Glomerular visceral epithelial cell (primary cell): Measurements from ENCODE around the gene PRKCZ.

Experiments
- DNase-seq: peaks from one replicate; pipeline ENCODE4 v3.0.0-alpha.2; 2016; ENCODE audit errors: extremely low spot score

The PRKCZ gene

DNA sequence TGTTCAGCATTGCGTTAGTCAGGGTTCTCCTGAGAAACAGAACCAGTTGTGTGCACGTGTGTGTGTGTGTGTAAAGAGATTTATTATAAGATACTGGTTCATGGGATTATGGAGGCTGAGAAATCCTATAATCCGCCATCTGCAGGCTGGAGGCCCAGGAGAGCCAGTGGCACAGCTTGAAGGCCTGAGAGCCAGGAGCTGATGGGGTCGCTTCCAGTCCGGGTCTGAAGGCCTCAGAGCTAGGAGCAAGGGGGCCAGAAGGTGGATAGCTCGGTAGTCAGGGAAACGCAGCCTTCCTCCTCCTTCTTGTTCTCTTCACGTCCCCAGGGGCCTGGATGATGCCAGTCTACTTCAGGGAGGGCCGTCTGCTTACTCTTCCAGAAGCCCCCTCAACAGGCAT, 106.7 kb downstream of the PRKCZ start:
- no peak for DNase-seq

DNA sequence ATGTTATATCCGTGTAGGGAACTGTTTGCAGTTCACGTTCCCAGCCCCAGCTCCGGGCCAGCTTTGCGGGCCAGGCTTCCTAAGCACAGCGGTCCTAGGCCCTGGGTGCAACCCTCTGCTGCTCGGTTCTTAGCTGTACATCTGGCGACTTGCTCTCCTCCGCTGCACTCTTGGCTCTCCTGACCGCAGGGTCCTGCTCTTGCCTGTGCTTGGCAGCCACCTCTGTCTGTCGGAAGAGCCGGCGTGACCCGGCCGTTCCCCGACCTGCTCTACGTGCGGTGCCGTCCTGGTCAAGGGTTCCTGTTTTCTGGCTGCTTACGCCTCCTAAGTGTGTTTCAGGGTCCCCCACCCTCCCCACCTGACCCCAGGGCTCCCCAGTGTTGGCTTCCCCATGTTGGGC, 107.6 kb downstream of the PRKCZ start:
- DNase-seq = no peak

DNA sequence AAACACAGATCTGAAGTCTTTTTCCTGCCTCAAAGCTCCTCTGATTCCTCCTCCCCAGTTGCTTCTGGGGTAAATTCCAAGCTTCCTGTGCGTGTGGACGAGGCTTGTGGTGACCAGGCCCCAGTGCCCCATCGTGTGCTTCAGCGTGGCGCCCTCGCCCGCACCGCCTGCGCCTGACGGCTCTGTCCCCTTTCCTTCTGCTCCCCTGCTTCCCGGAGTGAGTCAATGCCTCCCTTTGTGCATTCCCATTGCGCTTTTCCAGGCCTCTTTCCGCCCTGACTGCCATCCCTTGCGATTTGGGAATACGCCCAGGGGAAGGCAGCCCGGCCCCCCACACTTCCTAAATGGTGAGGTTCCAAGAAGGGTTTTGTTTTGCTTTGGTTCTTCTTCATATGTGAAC, 108.1 kb downstream of the PRKCZ start:
- DNase-seq = no peak

DNA sequence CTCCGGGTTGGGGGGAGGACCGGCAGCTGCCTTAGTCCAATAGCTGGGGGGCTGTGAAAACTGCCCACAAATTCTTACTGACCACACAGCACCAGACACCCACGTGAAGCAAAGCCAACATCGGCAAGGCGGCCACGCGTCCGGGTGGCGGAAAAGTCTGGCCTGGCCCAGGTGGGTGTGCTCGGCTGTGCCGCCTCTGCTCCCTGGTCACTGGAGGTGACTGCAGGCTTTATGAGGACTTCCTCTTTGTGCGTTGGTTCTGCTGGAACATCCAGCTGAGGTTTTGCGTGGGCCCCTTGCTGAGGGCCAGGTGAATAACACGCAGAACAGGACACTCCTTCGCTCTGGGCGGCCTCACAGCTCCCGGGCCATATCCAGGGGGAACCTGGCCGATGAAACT, 108.9 kb downstream of the PRKCZ start:
- no peak for DNase-seq

DNA sequence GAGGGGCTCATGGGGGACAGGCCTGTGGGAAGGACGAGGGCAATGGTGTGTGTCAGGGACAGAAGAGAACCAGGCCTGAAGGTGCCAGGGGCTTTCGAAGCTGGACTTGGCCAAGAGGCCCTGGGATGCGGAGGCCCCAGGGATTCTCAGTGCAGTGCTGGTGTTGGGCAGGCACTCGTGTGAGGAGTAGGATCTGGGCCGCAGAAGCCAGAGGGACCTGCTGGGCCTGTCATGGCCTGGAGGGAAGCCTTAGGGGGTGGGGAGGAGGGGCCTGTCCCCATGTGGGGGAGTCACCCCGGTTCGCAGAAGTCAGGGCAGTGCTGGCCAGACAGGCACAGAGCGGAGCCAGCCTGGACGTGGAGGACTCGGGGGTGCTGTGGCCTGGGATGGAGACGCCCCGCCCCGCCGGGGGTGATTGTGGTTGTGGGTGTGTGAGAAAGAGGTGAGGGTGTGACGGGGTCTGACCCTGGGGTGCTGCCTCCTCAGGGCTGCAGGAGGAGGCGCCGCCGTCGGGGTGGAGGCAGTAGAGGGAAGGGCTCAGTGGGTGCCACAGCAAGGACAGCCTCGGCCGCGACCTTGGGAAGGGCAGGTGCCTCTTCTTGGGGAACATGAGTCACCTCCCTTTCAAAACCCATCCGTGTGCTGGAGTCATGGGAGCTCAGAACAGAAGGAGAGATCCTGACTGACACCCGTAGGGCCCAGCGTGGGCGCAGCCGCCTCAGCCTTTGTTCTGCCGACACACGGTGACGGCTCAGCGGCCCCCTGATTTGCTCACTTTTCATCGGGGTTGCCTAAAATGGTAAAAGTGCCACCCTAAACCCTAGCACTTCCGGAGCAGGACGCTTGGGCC, 110.5 kb downstream of the PRKCZ start:
- DNase-seq = no peak

DNA sequence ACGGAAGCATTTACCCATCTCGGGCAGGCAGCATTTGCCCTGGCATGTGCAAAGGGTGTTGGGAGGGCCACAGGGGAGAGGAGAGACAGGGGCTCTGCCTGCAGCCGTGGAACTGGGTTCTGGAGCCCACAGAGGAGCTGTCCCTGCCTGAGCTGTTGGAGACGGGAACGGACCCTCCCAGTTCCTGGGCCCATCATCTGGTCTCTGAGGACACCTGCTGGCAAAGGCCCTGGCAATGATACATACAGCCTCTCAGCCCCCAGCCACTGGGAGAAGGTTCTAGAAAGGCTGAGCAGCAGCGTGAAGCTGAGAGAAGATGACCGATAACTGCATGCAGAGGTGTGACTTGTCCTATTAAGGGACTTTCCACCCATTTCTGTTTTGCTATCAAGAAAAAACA, 113.0 kb downstream of the PRKCZ start:
- no peak for DNase-seq

DNA sequence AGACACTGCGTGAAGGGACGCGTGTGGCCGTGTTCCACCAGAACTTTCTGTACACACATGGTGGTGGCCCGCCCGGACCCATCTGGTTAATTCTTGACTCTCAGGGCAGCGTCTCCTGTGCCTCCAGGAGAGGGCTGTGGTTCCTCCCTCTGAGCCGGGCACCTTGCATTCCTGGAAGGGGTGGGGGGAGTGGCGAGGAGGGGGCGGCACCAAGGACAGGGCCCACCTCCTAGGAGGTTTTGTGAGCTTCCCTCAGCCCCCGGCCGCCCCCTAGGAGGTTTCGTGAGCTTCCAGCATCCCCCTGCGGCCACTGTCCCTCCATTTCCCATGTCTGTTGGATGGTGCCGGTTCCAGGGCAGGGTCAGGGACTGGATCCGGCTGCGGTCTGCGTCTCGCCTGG, 115.4 kb downstream of the PRKCZ start:
- DNase-seq = no peak

DNA sequence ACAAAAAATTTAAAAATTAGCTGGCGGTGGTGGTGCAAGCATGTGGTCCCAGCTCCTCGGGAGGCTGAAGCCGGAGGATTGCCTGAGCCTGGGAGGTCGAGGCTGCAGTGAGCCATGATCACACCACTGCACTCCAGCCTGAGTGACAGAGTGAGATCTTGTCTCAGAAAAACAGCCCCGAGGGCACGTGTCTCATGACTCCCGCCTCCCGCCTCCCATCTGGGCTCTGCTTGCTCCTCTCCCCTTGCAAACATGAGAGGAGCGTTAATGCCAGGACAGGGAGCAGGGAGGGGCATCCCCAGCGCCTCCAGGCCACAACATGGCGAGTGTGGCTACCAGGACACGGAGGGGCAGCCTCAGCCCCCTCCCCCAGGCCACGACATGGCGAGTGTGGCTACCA, 116.0 kb downstream of the PRKCZ start:
- DNase-seq = no peak

DNA sequence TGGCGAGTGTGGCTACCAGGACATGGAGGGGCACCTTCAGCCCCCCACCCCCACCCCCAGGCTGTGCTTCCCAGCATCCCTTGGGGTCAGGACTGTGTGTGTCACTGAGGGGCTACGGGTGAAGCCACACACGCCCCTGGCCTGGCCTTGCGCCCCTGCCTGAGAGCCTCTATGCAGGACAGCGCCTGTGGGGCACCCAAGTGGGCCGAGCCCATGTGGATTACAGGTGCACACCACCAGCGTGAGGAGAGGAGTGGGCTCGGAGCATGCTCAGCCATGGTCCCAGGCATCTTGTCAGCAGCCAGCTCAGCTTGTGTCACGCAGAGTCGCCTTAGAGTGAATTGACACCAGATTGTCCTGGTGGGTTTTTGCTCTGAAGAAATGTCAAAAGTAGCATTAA, 116.5 kb downstream of the PRKCZ start:
- DNase-seq = no peak

DNA sequence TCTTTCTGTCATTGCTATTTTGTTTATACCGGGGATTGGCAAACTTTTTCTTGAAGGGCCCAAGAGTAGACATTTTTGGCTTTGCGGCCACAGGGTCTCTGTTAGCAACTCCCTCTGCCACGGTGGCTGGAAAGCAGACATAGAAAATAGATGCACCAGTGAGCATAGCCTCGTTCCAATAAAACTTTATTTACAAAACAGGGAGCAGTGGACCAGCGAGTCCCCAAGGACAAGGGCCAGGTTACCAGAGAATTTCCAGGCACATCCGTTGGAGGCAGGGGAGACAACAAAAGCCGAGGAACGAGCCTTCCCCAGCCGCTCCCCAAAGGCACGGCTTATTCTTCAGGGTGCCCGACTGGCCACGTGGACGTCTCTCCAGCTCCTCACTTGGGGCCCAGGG, 117.9 kb downstream of the PRKCZ start:
- no peak for DNase-seq

DNA sequence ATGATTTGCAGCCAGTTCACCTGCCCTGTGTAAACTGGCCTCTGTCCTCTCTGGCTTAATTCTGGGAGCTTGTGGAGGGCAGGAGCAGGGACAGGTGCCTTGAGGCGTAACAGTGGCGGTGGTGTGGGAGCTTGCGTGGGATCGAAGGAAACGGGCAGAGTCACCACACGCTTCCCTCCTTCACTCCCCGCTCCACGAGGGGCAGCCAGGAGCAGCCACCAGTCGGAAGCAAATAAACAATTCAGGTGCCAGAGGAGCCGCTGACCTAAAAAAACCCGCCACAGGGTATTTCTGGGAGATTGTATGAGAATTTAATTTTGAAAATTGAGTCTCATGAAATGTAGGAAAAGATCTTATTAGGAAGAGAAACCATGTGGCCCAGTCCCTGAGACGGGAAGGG, 118.3 kb downstream of the PRKCZ start:
- DNase-seq = no peak

DNA sequence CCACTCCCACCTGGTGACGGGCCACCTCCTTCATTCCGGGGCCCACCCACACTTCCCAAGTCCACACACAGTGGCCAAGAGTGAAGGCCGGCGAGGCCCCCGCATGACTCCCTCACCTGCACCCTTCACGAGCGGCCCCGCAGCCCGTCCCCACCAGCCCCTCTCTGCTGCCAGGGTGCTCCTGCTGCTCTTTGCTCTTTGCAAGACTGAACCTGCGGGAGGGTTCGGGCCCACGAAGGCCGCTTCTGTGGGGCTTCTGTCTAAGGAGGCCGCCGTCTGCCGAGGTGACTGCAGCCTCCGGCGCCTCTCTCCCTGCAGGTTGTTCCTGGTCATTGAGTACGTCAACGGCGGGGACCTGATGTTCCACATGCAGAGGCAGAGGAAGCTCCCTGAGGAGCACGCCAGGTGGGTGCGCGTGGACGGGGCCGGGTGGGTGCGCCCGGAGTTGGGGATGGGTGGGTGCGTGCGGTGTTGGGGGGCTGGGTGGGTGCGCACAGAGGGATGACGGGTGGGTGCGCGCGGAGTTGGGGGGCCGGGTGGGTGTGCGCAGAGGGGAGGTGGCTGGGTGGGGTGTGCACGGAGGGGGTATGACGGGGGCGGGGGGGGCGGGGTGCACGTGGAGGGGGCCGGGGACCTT, 119.1 kb downstream of the PRKCZ start:
- DNase-seq = no peak

DNA sequence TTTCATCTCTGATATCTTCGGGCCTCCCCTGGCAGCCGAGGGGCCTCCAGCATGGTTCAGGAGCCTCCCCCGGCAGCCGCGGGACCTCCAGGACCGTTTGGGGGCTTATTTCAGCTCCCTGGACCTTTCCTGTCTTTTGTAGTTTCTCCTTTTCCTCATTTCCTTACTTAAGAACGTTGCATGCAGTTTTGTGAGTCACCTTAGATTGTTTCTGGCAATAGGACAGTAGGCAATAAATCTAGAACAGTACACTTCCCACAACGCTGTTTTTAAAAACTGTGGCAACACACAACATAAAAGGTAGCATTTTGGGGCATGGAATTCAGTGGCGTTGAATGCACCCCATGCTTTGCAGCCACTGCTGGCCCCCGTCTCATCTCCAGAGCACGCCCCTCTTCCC, 120.0 kb downstream of the PRKCZ start:
- DNase-seq = no peak

DNA sequence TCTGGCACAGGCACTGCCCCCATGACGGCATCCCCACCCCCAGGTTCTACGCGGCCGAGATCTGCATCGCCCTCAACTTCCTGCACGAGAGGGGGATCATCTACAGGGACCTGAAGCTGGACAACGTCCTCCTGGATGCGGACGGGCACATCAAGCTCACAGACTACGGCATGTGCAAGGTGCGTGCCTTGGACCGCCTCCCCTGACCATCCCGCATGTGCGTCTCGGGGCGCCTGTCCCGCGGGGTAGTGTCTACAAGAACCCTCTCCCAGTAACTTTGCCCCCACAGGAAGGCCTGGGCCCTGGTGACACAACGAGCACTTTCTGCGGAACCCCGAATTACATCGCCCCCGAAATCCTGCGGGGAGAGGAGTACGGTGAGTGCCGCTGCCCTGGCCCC, 121.8 kb downstream of the PRKCZ start:
- DNase-seq = no peak

DNA sequence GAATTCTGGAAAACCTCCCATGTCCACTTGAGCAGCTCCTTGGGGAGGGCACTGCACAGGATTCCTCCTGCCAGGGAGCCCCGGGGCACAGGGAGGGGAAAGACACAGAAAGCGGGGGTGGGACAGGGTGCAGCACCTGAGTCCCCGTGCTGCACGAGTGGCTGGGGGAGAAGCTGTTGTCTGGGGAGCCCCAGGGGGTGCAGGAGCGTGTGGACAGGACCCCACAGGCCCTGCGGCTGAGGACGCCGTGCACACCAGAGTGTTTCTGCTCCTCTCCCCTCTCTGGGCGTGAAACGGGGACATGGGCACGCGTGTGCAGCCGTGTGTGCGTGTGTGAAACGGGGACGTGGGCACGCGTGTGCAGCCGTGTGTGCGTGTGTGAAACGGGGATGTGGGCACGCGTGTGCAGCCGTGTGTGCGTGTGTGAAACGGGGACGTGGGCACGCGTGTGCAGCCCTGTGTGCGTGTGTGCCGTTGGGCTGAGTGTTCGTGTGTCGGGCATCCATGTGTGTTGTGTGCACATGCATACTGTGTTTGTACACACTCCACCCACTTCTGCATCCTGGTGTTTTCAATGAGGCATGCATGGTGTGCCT, 122.4 kb downstream of the PRKCZ start:
- DNase-seq = no peak

DNA sequence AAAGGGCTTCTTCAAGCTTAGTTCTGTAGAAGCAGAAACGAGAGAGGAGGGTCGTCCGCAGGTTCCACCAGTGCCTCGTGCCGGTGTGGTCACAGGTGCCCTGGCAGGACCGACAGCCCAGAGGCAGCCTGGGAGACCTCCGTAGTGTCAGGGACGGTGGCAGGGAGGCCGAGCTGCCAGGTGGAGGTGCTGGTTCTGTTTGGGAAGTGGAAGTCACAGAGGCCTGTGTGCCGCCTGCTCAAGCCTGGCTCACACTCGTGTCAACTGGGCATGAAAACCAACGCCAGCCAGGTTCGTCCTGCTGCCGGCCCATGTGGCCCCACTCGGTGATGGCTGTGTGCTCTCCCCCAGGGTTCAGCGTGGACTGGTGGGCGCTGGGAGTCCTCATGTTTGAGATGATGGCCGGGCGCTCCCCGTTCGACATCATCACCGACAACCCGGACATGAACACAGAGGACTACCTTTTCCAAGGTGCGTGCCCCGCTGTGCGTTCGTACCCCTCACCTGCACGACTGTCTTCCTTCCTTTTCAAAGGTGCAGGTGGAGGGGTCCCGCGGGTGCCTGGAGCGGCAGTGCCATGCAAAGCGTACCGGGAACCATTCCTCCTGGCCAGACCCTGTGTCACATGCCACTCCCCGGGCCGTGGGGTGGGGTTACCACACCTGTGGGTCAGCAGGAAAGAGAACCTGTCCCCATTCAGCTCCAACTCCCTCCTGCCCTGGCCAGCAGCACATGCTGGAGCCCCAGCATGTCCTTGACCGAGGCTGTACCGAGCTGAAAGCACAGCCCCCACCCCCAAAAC, 123.5 kb downstream of the PRKCZ start:
- no peak for DNase-seq

DNA sequence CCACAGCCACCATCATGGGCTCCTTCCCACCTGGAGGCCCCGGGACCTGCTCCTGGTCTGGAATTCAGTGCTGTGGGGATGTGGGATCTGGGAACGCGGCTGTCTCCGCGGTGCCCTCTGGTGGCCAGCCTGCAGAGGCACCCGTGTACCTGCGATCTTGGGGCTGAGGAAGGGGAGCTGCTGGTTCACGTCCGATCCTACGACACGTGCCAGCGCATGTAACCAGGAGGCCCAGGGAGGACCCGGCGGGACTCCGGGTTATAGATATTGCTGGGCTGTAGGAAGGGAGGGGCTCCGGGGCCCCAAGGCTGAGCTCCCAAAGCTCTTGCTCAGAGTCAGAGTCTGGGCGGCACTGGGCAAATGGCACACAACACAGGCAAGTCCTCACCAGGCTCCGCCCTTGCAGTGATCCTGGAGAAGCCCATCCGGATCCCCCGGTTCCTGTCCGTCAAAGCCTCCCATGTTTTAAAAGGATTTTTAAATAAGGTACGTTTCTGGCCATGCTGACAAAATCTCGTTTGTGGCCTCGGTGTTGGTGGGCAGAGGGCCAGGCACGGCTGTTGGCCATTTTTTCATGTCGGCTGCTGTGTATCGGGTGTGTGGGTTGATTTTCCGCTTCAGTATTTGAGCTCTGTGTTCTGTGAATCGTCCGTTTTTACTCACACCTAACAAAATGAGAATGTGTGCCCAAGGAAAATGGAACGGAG, 124.3 kb downstream of the PRKCZ start:
- DNase-seq = peak; percentile 42

DNA sequence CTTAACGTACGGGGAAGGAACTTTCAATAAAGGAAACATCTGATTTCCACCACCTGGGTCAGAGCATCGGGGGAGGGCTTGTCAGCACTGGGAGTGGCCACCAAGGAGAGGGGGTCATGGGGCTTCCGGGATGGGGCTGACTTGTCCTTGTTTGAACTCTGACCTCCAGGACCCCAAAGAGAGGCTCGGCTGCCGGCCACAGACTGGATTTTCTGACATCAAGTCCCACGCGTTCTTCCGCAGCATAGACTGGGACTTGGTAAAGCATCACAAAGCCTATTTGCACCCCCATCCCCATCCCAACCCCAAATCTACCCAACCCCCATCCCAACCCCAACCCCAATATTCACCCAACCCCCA, 124.8 kb downstream of the PRKCZ start:
- DNase-seq = no peak

DNA sequence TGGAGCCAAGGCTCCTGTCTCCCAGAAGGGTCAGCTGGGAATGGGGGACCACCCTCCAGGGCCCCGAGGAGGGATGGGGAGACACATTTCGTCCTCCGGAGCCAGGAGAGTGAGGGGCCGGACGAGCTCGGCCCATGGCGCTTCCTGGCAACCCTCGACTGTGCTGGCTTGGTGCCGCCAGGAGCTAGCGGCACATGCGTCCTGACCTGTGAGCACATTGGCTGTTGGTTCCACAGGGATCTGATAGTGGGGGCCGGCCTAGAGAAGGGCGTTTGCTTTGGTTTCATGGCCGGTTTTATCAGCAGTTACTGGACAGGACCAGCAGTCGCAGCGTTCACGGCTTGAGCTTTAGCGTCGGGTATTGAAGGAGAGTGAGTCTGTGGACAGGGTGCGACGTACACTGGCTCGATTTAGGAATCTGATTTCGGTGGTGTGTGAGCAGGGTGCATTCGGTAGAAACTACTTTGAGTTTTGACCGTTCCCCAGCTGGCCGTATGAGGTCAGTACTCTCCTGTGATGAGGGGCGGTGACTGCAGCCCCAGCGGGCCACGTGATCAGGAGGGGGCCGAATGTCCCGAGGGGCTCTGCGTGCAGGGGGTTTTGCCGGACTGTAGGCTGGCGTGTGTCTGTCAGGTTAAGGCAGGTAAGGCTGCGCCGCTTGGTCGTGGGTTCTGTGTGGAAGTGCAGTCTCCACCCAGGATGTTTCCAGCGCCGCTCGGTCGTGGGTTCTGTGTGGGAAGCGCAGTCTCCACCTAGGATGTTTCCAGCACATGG, 125.7 kb downstream of the PRKCZ start:
- DNase-seq = no peak

DNA sequence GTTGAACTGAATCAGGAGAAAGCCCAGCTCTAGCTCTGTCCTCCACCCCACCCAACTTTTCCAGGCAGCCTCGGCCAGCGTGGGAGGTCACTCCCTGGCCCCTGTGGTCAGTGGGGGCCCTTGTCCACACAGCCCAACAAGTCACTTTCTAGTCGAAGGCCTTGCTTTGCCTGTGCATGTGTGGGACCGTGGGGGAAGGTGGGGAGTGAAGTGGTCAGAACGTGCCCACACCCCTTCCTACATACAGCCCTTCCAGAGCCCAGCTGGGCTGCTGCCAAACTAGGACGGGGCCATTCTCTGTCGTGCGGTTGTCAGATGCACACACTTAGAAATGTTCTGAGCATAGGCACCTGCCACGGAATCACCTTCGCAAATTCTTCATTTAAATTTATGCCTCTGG, 126.4 kb downstream of the PRKCZ start:
- DNase-seq = no peak

DNA sequence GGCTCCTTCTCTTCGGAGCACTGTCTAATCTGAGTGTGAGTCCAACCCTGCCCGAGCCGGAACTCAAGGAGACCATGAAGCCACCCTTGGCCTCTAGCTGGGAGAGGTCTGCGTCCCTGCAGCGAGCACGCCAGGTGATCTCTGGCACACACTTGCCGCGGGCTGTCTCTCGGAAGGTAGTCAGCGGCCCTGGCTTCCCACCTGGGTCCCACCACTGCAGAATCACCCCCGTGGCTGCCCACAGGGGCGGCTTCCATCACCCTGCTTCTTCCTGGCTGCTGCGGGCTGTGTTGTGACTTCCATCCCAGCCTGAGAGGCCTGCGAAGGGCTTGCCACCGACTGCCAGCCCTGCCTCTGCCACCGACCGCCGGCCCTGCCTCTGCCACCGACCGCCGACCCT, 127.3 kb downstream of the PRKCZ start:
- no peak for DNase-seq
